Measurements from ENCODE around the gene MRS2. TPM values are rescaled to one million over a fixed set of nuclear protein-coding genes. Genes with fewer than 3 reads are reported as not detected.

The MRS2 gene
- total and polyA plus RNA-seq, 12 donors: 11.2 to 41.3 (median 27.7) TPM

DNA sequence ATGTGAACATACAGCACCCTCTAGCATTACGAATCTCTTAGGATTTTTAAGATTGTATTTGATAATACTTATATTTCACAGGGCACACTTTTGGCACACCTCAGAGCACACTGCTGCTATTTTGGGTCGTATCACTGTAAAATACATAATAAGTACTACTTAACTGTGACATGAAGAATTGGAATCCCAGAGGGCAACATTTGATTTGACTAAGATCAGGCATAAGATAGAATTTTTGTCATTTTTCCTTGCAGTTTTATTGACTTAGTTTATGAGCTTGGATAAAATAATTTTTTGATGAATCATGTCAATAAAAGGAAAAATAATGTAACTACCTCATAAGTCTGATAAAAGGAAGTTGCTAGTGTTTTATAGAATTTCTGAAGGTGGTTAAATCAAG is 22.4 kb downstream of the MRS2 start:
- TF ChIP-seq CTCF (IDR thresholded peaks at IDR 0.05) (no peak), POLR2A (IDR thresholded peaks at IDR 0.05) (no peak)
- WGBS, 4 donors: 65 to 87% (median 83%) methylated on average over 2 of the region's 2 CpGs
- H3K27me3 ChIP-seq: no peaks in the 10 kb centered on the region
- no peak overlapping the region for H3K27ac ChIP-seq
- intact Hi-C loops (cut with DNase I): loop anchor here in 1 of 2 donors (10.0 kb wide), 1 partner anchor 270 kb away; no protein-coding TSS in a partner anchor
- no peaks in the 10 kb centered on the region for H3K9me3 ChIP-seq (replicated peaks in 1 of 3)
- no peak overlapping the region for H3K4me3 ChIP-seq
- DNase-seq: no peak
- no peaks in the 10 kb centered on the region for H3K4me1 ChIP-seq (replicated peaks in 1 of 2)
- H3K36me3 ChIP-seq (replicated peaks in 1 of 2): peaks cover 0 to 49% of the 10 kb centered on the region in 2 donors

DNA sequence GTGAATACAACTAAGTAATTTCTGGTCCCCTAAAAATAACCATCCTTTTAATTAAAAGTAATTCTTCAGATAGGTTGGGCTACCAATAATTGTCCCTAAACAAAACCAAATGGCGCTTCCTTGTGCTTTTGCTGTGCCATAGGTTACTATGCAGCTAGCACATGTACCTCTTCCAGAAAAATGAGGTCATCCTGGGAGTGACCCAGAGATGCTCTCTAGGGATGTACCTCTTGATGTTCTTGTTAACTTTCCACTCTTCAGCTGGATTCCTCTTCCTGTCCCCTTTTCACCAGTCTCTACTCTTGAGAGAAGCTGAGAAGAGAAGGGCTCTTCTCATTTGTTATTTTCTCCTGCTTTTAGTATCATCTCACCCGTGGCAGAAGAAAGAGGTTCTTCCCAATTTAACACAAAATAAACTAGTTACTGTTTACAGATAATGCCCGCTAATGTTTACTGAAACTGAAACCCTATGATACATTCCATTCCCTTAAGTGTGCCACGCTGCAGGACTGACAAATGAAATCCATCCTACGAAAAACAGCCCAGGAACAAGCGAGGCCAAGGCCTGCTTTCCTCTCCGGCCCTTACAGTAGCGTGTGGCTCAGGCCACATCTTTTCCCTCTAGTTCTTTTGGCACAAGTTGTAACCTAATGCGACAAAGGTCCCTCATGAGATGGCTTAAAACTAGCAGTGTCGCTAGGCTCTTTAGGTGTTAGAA is 24.2 kb downstream of the MRS2 start:
- H3K36me3 ChIP-seq (replicated peaks in 1 of 2): peaks cover 0 to 43% of the 10 kb centered on the region in 2 donors
- no peaks in the 10 kb centered on the region for H3K27me3 ChIP-seq
- H3K4me3 ChIP-seq: no peak overlapping the region
- no peak for TF ChIP-seq POLR2A (IDR thresholded peaks at IDR 0.05)
- TF ChIP-seq CTCF (IDR thresholded peaks at IDR 0.05): no peak
- no peaks in the 10 kb centered on the region for H3K4me1 ChIP-seq (replicated peaks in 1 of 2)
- intact Hi-C loops (cut with DNase I): loop anchor here in 1 of 2 donors (10.0 kb wide), 1 partner anchor 268 kb away; no protein-coding TSS in a partner anchor
- no peaks in the 10 kb centered on the region for H3K9me3 ChIP-seq (replicated peaks in 1 of 3)
- H3K27ac ChIP-seq: no peak overlapping the region
- no peak for DNase-seq
- WGBS, 4 donors: 87 to 94% (median 89%) methylated on average over 10 of the region's 10 CpGs

- H3K27ac ChIP-seq: no peak overlapping the region
- H3K4me3 ChIP-seq: no peak overlapping the region
- peaks cover 0 to 25% of the 10 kb centered on the region in 2 donors for H3K36me3 ChIP-seq (replicated peaks in 1 of 2)
- H3K9me3 ChIP-seq (replicated peaks in 1 of 3): no peaks in the 10 kb centered on the region
- H3K4me1 ChIP-seq (replicated peaks in 1 of 2): no peaks in the 10 kb centered on the region
- no peaks in the 10 kb centered on the region for H3K27me3 ChIP-seq
- WGBS, 4 donors: 89 to 98% (median 91%) methylated on average over 2 of the region's 2 CpGs
- no peak for DNase-seq
- TF ChIP-seq CTCF (IDR thresholded peaks at IDR 0.05): no peak
- TF ChIP-seq POLR2A (IDR thresholded peaks at IDR 0.05): no peak
- intact Hi-C loops (cut with DNase I): loop anchor here in 1 of 2 donors (10.0 kb wide), 1 partner anchor 266 kb away; no protein-coding TSS in a partner anchor
These were observed 25.9 kb downstream of the MRS2 start for GRCh38 chr6:24428615-24429014.

DNA sequence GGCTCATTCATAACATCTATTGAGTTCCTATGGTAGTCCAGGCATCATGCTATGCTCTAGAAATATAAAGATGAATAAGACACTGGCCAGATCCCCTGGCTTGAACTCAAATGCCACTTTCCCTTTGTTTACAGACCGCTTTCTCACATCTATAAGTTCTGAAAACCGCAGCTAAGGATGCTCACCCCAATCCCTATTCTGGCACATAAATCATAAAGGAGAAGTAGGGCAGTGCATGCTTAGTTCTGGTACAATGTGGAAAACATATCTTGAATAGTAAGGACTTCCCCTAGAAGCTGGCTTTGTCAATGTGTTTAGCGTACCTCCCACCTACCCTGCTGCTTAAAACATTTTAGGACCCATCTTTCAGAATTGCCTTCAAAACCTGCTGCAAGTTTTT is 26.4 kb downstream of the MRS2 start:
- H3K36me3 ChIP-seq (replicated peaks in 1 of 2): peaks cover 0 to 20% of the 10 kb centered on the region in 2 donors
- no peak overlapping the region for H3K27ac ChIP-seq

More for the DNA sequence above, 26.4 kb downstream of the MRS2 start:
- Histone ChIP-seq H3K4me3 (no peak overlapping the region), H3K27me3 (no peaks in the 10 kb centered on the region), H3K4me1 (replicated peaks in 1 of 2) (no peaks in the 10 kb centered on the region), H3K9me3 (replicated peaks in 1 of 3) (no peaks in the 10 kb centered on the region)
- DNase-seq: no peak
- WGBS, 4 donors: 79 to 87% (median 82%) methylated on average over 3 of the region's 3 CpGs
- intact Hi-C loops (cut with DNase I): loop anchor here in 1 of 2 donors (10.0 kb wide), 1 partner anchor 266 kb away; no protein-coding TSS in a partner anchor
- no peak for TF ChIP-seq POLR2A (IDR thresholded peaks at IDR 0.05)
- TF ChIP-seq CTCF (IDR thresholded peaks at IDR 0.05): no peak

Data from adrenal gland (tissue), 12 donors.